ENCODE measurements around the gene RAMP1.
A peak's percentile ranks its signal among the peaks of the same experiment; 100 is the strongest.

RAMP1 gene

DNA sequence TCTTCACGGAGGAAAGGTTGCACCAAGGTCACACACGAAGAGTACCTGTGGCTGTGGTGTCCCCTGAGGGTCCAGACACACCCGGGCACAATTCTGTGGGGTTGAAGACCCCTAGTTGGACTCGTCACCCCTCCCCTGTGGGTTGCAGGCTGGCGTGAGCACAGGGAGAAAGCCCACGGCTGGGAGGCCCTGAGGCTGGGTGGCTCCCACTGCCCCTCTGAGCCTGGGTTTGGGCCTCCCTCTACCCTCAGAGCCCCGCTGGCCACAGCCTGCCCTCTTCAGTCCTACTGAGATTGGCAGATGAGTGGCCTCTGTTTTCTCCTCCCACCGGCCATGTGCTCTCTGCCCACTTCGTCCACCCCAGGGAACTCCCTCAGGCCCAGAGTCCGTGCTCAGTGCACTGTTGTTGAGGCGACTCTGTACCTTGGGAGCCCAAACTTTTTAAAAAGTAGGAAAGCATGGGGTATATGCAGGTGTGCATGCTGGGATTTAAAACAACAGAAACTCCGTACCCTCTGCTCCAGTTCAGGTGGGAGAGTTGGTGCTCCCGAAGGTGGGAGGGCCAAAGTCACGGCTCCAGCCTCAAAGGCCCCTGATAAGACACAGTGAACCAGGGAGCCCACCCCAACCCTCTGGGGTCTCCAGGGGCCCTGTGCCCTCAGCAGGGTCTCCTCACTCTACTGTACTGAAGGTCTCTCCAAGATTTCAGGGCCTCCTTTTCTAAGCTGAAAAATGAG, 19.1 kb downstream of the RAMP1 start:
- no peak for DNase-seq

DNA sequence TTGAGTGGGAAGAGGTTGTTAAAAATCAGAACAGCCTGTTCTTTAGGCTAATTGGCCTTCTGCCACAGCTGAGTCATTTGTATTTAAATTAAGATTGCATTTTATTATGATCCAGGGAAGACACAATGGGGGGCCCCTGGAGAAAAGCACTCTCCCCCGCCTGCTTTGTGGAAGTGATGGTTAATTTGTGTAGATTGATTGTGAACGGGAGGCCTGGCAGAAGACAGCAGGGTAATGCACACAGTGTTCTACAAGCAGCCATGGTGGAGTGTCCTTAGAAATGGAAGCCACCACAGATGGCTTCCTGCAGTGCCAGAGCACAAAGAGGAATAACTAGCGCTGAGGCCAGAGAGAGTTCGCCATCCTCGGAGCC, 19.6 kb downstream of the RAMP1 start:
- DNase-seq, result peak; percentile 35 to 43

DNA sequence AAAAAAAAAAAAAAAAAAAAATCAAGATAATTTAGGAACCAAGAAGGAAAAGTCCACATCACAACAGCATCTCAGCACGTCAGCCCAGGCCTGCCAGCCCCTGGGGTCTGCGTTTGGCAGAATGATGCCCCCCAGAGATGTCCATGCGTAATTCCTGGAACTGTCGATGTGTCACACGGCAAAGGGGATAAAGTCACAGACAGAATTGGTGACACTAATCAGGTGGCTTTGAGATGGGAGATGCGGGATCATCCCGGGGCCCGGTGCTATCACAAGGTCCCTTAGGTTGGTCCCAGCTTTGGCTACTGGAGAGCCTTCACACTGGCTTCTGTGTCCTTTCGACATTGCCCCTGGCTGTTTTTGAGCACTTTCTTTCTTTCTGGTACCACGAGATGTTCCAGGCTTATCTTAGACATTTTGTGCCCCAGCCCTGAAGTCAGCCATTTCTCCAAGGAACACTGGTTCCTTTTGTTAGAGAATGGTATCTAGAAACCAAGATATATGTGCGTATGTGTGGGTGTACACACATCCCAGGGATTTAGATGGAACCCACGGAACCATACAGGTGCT, 20.7 kb downstream of the RAMP1 start:
- no peak for DNase-seq

DNA sequence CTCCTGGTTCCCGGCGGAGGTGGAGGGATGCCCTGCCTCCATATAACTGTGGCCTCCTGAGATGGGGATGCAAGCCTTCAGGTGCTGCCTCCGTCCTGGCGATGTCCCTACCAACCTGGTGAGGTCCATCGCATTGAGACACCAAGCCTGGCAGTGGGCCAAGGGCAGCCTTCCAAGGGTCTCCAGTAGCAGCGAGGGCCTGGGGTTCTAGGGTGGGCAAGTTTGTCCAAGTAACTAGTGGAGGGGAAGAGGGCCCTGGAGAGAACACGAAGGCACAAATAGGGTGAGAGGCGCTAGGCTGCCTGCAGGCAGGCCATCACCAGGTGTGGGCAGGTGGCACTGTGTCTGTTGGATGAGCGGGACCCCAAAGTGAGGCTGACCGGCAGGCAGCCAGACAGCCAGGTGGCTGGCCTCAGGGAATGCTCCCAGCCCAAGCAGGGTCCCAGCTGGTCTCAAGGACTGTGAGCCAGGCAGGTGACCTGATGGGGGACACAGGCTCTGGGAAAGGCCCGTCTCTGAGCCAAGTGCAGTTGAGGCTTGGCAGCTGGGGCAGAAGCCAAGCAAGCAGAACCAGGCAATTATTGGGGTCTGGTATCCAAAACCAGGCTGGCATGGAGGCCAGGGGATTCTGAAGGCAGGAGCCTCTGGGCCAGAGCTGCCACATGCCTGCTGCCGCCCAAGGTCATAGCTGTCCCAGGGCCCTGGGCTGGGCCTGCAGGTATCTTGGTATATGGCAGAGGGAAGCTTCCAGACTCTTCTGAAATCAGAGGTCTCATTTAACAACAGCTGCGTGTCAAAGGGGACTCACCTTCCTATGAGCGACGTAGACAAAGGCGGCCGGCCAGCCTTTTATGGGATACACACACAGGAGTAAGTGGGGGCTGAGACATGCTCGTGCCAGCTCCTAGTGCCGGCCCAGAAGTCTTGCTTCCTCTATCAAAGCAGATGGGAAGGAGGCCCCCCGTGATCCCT, 23.4 kb downstream of the RAMP1 start:
- DNase-seq, result no peak

DNA sequence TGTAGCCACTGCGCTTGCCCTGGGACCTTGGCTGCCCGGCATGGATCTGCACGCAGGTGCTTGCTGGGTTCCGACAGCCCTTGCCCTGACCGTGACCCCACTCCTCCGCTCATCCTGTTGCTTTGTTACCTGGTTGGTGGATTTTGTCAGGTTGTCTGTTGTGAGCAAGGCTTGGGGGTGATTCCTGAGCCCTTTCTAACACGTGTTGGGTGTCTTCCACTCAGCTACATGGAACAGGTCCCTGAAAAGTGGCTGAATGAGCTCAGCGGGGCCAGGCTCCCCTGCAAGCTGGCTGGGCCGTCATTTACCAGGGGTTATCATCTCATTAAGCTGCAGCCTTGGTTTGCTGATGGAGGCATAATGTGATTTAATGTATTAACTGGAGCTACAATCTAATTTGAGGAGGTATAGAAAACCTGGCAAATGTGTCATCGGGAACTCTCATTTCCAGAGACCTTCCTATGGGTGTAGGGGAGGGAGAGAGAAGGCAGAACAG, 24.6 kb downstream of the RAMP1 start:
- no peak for DNase-seq

DNA sequence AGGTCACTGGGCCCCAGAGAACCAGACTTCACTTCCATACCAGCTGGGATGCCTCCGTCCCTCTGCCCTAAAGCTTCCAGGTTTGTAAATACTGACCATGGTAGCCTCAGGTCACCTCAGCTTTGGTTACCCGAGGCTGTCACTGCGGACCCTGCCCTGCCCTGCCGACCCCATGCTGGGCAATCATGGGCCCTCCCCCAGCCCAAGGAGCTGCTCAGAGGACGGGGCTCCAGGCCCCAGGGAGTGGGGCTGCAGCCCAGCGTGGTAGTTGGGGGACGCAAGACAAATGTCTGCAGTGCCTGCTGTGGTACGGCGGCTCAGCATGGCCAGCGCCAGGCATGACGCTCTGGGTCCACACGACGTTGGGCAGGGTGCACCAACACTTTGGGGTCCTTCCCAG, 25.3 kb downstream of the RAMP1 start:
- no peak for DNase-seq

DNA sequence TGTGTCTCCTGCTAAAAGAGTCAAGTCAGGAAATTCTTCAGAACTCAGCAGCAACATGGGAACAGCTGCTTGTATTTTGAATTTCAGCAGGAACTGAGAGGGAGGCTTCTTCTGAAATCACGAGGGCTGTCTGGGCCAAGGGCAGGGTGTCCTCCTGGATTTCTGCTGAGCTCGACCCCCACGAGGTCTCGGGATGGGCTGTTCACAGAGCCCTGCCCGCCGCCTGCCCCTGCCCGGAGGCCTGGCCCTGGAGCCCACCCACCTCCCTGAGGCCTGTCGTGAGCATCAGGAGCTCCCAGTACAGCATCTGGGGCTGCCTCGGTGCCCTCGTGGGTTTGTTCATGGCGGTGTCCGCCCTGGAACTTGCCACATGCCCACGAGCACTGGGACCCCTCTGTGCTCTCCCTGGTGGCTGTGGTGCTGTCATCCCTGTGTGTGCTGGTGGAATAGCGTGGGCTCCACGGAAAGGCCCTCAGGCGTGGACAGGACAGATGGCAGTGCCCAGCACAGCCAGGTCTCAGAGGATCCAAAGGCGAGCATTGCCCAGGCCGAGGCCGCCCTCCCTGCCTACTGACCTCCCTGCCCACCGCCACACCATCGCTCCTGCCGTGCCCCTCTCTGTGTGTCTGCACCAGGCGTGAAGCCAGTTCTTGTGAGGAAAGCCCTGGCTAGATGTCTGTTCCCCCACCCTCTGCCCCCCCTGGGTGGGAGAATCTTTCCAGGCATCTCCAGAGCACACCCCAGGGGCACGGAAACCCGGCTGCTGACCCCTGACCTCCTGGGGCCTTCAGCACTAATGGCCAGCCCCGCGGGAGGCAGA, 25.9 kb downstream of the RAMP1 start:
- no peak for DNase-seq

DNA sequence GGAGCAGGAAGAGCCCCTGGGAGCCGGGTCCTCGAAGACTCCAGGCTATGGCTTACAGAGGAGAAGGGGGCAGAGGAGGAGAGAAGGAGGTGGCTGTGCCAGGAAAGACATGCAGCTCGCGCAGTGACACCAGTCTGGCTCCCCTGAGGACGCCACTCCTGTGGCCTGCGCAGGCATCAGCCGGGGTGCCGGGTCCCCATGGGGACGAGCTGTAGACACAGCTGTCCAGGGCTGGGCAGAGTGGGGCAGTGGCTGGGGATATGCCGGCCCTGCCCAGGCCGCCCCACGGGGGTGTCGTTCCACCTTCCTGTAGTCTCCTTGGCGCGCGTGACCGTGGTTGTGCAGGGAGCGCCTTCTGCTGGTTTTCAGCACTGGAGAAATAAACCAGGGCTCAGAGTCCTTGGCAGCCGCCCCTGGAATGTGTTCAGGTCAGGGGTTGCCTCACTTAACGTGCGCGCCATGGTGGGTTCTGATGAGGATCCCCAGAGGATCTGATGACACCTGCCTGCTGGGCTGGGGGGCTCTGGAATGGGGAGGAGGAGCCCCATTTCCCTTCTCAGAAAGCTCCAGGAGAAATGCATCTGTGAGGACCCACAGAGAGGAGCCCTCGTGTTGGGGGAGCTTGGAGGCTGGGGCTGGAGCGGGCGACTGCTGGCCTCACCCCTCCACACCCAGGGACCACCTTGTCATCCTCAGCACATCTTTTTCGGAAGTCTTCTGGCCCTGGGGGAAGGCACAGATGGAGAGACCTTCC, 26.7 kb downstream of the RAMP1 start:
- no peak for DNase-seq

DNA sequence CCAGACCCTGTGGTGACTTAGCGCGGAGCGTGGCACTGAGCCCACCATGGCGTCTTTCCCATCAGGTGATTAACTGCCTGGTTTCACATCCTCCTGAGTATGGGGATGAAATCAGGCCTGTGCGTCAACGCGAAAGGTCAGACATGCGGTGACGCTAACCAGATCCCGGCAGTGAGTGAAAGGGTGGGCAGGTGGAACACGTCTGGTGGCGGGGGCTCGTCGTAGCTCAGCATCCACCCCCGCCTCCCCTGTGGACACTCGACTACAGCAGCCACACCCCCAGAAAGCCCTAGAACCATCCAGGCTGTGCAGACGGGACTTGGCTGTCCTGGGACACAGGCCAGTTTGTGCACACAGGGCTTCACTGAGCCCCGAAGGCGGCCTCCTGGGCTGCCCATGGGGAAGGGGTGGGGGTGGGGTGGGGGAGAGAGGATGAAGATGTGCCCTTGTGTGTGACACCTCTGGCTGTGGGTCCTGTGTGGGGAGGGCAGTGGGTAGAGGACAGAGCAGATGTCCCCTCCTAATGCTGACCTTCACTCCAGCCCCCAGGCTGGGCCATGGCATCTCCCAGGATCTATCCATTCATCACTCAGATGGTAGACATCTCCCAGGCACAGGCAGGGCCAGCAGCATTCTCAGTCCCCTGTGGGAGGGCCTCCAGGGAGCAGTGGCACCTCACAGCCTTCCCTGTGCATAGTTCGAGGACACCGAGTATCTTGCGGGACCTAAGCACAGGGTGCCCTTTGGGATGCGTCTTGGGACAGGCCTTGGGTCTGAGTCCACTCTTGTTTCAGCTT, 27.5 kb downstream of the RAMP1 start:
- peak; percentile 7 to 68 for DNase-seq

DNA sequence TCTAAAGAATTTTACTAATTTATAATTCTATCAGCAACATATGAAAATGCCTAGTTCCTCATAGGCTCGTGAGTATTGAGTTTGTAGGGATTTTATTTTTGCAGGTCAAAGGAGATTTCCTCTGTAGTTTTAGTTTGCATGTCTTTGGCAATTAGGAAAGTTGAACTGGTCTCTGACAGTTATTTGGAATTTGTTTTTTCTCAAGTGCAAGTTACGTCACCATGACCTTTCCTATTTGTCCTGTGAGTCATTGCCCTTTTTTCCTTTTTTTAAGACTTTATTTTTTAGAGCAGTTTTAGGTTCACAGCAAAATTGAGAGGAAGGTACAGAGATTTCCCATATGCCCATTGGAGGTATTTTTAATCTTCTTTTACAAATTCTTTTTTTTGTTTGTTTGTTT, 29.0 kb downstream of the RAMP1 start:
- no peak for DNase-seq

DNA sequence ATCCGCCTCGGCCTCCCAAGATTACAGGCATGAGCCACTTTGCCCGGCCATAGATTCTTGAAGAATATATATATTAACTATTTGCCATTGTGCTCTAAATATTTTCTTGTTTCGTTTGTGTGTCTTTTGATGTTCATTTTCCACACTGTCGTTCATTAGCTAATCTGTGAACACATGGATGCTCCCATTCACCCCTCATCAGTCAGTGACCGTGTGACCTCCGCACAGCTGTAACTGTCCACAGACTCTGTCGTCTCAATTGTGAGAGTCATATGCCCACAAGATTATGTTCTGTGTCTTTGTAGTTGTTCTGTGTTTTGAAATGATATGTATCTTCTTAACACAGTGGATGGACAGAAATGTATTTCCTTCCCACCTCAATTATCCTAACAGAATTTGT, 29.6 kb downstream of the RAMP1 start:
- no peak for DNase-seq

DNA sequence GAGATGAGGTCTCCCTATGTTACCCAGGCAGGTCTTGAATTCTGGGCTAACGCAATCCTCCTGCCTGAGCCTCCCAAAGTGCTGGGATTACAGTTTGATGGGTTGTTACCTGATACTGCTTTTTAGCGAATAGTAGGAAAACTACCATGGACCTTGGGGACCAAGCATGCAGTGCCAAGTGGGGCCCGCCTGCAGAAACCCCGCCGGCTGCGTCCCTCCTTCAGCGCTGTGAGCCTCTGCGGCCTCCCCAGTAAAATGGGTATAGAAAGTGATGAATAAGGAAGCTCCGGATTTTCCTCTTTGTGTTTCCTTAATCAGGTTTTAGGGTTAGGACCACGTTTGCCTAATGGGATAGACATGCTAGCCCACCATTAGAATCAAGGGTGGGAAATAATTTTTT, 30.4 kb downstream of the RAMP1 start:
- DNase-seq, result no peak

DNA sequence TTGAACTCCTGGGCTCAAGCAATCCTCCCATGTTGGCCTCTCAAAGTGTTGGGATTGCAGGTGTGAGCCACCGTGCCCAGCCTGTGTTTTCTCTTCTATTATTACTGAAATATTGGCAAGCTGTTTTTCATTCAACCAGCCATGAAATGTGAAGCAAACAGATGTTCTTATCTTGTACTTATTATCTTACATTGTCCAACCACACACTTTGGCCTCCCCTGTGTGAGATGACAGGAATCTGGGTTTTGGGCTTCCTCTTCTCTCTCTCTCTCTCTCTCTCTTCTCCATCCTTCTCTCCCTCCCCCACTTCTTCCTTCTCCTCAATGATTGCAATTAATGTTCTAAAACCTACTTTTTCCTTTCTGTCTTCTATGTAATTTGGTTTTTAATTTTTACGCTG, 33.1 kb downstream of the RAMP1 start:
- DNase-seq, result no peak

DNA sequence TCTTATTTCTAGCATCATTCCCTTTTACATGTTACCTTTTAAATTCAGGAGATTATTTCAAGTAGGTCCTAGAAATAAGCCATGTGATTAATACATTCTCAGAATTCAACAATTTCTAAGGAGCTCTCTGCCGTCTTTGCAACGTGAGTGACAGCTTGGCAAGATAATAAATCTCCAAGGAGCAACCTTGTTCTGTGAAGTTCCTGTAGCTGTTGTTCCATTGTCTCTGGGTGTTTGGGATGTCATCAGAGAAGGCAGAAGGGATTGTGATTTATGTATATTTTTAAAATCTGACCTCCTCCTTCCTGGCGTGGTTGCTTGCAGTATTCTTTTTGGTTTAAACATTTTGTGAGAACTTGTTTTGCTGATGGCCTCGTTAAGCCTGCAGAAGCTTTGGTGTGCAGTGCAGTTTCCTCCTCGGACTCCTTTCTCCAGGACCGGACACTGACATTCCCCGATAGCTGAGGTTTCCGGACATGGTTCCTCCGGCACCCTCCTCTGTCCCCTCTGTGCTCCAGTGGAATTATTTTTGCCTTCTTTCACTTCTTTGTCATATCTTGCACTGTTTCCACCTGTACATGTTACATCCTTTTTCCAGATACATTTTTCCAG, 33.7 kb downstream of the RAMP1 start:
- no peak for DNase-seq

DNA sequence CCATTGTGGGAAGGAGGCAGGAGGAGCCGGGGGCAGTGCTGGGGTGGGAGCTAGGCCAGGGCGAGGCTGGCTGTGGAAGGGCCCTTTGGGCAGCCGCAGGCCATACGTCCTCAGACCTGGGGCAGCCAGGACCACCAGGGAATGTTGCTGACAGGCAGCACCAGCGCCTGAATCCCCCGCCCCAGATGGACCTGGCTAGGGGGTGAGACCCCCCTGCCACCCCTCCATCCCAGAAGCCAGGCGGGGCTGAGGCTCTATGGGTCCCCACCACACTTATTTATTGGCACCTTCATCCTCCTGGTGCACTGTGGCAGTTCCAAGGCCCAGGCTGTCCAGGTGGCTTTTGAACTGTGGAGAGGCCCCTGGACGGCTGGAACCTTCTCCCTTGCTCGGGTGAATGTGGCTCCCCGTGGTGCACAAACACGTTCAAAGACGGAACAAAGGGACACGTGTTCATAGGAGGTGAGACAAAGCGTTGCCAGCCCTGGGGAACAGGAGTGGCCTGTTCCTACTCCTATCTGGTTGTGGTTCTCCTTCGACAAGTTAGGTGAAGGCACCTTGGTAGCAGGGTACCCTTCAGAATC, 35.1 kb downstream of the RAMP1 start:
- no peak for DNase-seq

DNA sequence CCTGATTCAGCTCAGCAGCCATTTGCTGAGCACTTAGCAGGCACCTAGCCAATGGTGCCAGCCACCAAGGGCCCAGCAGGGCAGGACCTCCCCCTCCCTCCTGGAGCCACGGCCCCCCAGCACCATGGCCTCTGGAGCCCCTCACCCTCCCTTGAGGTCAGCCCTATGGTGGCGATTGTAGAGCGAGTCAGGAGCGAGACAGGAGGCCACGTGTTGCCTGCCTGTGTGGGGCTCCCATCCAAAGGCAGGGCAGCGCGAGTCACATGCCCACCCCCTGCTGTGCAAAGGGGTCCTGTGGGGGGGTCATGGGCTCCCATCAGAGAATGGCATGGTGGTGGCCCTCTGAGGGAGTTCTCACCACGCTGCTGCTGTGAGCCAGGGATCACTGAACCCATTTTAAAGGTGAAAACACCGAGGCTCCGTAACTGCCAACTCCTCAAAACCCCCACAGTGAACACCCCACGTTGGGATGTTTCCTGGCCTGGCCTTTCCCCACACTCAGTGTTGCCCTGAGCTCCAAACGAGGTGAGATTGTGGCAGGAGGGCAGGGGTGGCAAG, 35.6 kb downstream of the RAMP1 start:
- no peak for DNase-seq

DNA sequence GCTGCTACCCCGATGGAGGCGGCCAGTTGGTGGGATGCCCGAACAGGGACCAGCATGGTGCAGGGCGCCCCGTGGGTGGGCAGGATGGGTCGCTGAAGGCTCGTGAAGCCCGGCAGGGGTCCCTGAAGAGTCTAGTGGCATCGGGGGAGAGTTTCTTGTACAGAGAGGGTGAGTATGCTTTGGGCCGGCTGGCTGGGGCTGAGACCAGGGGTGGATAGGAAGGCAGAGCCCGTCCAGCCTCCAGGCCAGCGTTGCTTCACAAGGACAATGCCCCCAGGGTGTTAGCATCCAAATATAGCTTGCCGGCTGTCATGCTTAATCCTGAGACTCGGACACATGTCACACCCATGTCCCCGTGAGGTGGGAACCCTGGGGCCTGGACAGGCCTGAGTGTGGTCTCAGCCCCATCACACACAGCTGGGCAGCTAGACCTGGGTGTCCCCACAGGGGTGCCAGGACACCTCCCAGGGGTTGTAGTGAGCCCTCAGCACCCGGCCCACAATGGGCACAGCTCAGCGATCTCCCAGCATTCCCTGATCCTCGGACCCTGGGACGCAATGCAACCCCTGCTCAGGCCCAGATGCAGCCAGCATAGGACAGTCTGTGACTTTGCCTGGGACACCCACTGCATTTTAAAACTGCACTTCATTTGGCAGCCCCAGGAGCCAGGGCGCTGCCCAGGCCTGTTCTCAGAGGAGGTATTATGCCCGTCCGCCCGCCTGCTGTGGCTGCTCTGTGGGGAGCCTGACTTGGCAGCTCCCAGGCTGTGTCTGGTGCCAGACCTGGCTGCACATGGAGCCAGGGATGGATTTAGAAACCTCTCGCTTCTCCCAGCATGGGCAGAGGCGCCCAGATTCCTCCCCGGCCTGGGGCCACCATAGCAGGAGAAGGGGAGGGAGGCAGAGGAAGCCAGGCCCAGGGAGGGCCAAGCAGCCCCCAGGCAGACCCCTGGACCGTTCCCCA, 36.4 kb downstream of the RAMP1 start:
- peak; percentile 35 to 88 for DNase-seq

DNA sequence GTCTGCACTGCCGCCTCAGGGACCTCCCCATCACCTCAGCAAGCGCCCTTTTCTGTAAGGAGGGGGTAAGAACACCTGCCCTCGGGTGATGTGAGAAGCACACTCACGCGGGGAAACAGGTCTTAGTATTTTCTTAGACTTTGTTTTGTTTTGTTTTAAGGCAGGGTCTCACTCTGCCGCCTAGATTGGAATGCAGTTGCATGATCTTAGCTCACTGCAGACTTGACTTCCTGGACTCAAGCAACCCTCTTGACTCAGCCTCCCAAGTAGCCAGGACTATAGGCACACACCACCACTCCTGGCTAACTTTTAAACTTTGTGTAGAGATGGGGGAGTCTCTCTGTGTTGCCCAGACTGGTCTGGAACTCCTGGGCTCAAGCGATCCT, 37.1 kb downstream of the RAMP1 start:
- DNase-seq, result no peak

DNA sequence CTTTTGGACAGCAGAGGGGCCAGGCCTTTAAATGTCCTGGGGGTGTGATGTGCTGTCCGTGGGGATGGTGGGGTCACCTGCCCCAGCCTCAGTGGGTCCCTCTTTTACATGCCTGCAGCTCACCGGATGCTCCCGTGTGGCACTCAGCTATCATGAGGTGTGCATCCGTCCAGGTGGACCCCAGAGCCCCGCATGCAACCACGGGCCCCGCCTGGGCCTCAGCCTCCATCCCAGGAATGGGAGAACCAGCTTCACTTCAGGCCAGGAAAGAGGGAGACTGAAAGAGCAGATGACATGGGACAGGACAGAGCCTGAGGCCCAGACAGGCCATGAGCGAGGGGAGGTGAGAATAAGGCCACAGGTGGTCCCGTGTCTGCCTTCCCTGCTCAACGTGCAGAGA, 37.5 kb downstream of the RAMP1 start:
- no peak for DNase-seq
